NCI-H446 (cell line): ENCODE measurements around the gene HNRNPL.
A peak's percentile ranks its signal among the peaks of the same experiment; 100 is the strongest.

ENCODE experiments used
- DNase-seq, 2 experiments: peaks; one replicate each; lab custom pipeline; 2025; lab: John Stamatoyannopoulos, UW

HNRNPL gene

GRCh38 chr19:38845374-38846024, 4.3 kb downstream of the HNRNPL start:
- DNase-seq = no peak

- DNase-seq = no peak
Measured at GRCh38 chr19:38844093-38844686, 5.6 kb downstream of the HNRNPL start.

- no peak for DNase-seq
Measured at GRCh38 chr19:38843175-38843758, 6.5 kb downstream of the HNRNPL start.

- DNase-seq = no peak
Measured at GRCh38 chr19:38842439-38843174, 7.2 kb downstream of the HNRNPL start.

- no peak for DNase-seq
Measured at GRCh38 chr19:38841787-38842438, 7.9 kb downstream of the HNRNPL start.

GRCh38 chr19:38841180-38841766, 8.5 kb downstream of the HNRNPL start:
- DNase-seq = no peak

- DNase-seq = no peak
Measured at GRCh38 chr19:38840583-38840968, 9.2 kb downstream of the HNRNPL start.

- no peak for DNase-seq
Measured at GRCh38 chr19:38839816-38840582, 9.8 kb downstream of the HNRNPL start.

- no peak for DNase-seq
Measured at GRCh38 chr19:38838986-38839761, 10.6 kb downstream of the HNRNPL start.

- DNase-seq = no peak
Measured at GRCh38 chr19:38838208-38838985, 11.4 kb downstream of the HNRNPL start.

- no peak for DNase-seq
Measured at GRCh38 chr19:38837656-38838121, 12.1 kb downstream of the HNRNPL start.

- DNase-seq = no peak
Measured at GRCh38 chr19:38836983-38837626, 12.7 kb downstream of the HNRNPL start.

GRCh38 chr19:38836159-38836982, 13.4 kb downstream of the HNRNPL start:
- no peak for DNase-seq

- no peak for DNase-seq
Measured at GRCh38 chr19:38834590-38834989, 15.2 kb downstream of the HNRNPL start.

GRCh38 chr19:38834104-38834490, 15.7 kb downstream of the HNRNPL start:
- no peak for DNase-seq

- no peak for DNase-seq
Measured at GRCh38 chr19:38833092-38833425, 16.7 kb downstream of the HNRNPL start.

GRCh38 chr19:38831142-38831605, 18.6 kb downstream of the HNRNPL start:
- peak in 1 of 2 experiments; percentile 56 for DNase-seq
